MCF 10A (cell line): ENCODE results near the gene CNTNAP2. TPM values are rescaled to one million over a fixed set of nuclear protein-coding genes. Genes with fewer than 3 reads are reported as not detected.

ENCODE experiments used
- BruUV-seq: library from RNA; stranded (reverse); fragments of 400-500 nt; replicated peaks from 2 replicates; lab custom pipeline; 2021; lab: Mats Ljungman, UMichigan
- CTCF ChIA-PET: fragments of 300-600 bp; sonication (Branson Sonifier 250); formaldehyde crosslinking; extraction: SDS; loops from one replicate; lab custom pipeline; 2021; ENCODE audit warnings: antibody characterized with exemption, inconsistent platforms; lab: Yijun Ruan, JAX
- POLR2A ChIA-PET: fragments of 300-600, 350-650 bp; sonication (Branson Sonifier 250); formaldehyde crosslinking; extraction: SDS; loops from one replicate; lab custom pipeline; 2020; ENCODE audit warnings: antibody characterized with exemption, inconsistent platforms; lab: Yijun Ruan, JAX
- DNase-seq: peaks from one replicate; pipeline ENCODE4 v3.0.0-alpha.2; 2018; ENCODE audit not compliant: unreplicated experiment
- H3K27ac Mint-ChIP-seq: one replicate; pipeline ENCODE4 v1.8.0; 2022; ENCODE audit warnings: mild to moderate bottlenecking, low read depth, mixed read lengths; ENCODE audit not compliant: unreplicated experiment
- H3K27me3 Mint-ChIP-seq: one replicate; pipeline ENCODE4 v1.8.0; 2022; ENCODE audit warnings: mixed read lengths; ENCODE audit not compliant: insufficient read depth, unreplicated experiment
- H3K36me3 Mint-ChIP-seq: one replicate; pipeline ENCODE4 v1.8.0; 2022; ENCODE audit warnings: mild to moderate bottlenecking, moderate library complexity, mixed read lengths; ENCODE audit not compliant: insufficient read depth, unreplicated experiment
- H3K4me1 Mint-ChIP-seq: one replicate; pipeline ENCODE4 v1.8.0; 2022; ENCODE audit warnings: mixed read lengths; ENCODE audit not compliant: insufficient read depth, unreplicated experiment
- H3K4me3 Mint-ChIP-seq: one replicate; pipeline ENCODE4 v1.8.0; 2022; ENCODE audit warnings: mild to moderate bottlenecking, moderate library complexity, mixed read lengths; ENCODE audit not compliant: unreplicated experiment
- H3K9me3 Mint-ChIP-seq: one replicate; pipeline ENCODE4 v1.8.0; 2022; ENCODE audit warnings: mixed read lengths; ENCODE audit not compliant: unreplicated experiment
- intact Hi-C: fragments of 100-400 bp; cut with micrococcal nuclease; formaldehyde crosslinking; loops from 2 replicates; pipeline ENCODE4 v1.14.1; 2022
- total RNA-seq: library from RNA; stranded (reverse); gene quantifications from 2 replicates; pipeline ENCODE4 v1.2.3, GENCODE V29; 2022
- TF ChIP-seq, protein P1 (sequence below): fragments of 200-600 bp; IDR thresholded peaks from one replicate; pipeline ENCODE4 v1.8.0; 2022; ENCODE audit warnings: antibody characterized with exemption, mild to moderate bottlenecking; ENCODE audit not compliant: unreplicated experiment

CNTNAP2 gene
- total RNA-seq, 1 experiment from 2014 or later: 1.1 TPM

DNA sequence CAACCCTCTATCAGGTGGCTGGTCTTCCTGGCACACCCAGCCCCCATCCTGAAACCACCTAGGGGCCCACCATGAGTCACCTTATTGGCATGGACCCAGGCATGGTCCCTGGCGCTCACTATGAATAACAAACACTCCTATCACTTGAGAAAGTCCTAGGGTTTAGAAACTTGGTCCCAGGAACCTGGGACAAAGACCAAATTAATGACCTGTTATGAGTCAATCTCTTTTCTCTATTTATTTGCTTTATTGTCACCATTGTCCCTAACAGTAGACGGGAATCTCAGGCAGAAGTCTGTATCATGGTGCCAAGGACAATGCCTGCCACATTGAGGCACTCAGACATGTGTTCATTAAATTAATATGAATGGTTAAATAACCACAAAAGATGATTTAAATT, 1874.3 kb downstream of the CNTNAP2 start:
- POLR2A ChIA-PET: no interaction called here
- intact Hi-C loops: no loop called here
- Mint-ChIP-seq H3K27ac (no peak overlapping the region), H3K4me1 (no peaks in the 10 kb centered on the region), H3K27me3 (no peaks in the 10 kb centered on the region), H3K9me3 (no peaks in the 10 kb centered on the region), H3K4me3 (no peak overlapping the region), H3K36me3 (no peaks in the 10 kb centered on the region)
- CTCF ChIA-PET: no interaction called here
- TF ChIP-seq, protein P1, sequence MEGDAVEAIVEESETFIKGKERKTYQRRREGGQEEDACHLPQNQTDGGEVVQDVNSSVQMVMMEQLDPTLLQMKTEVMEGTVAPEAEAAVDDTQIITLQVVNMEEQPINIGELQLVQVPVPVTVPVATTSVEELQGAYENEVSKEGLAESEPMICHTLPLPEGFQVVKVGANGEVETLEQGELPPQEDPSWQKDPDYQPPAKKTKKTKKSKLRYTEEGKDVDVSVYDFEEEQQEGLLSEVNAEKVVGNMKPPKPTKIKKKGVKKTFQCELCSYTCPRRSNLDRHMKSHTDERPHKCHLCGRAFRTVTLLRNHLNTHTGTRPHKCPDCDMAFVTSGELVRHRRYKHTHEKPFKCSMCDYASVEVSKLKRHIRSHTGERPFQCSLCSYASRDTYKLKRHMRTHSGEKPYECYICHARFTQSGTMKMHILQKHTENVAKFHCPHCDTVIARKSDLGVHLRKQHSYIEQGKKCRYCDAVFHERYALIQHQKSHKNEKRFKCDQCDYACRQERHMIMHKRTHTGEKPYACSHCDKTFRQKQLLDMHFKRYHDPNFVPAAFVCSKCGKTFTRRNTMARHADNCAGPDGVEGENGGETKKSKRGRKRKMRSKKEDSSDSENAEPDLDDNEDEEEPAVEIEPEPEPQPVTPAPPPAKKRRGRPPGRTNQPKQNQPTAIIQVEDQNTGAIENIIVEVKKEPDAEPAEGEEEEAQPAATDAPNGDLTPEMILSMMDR: no peak
- DNase-seq: no peak
- BruUV-seq: no TSS peak

- POLR2A ChIA-PET: no interaction called here
- intact Hi-C loops: no loop called here
- CTCF ChIA-PET: interaction anchor here (0.6 kb wide), 1 partner anchor 747 kb away, joined by 3 read pairs; no protein-coding TSS in a partner anchor
- Mint-ChIP-seq H3K27ac (no peak overlapping the region), H3K4me3 (no peak overlapping the region), H3K4me1 (no peaks in the 10 kb centered on the region), H3K36me3 (no peaks in the 10 kb centered on the region), H3K27me3 (no peaks in the 10 kb centered on the region), H3K9me3 (no peaks in the 10 kb centered on the region)
- no peak for DNase-seq
- TF ChIP-seq, protein P1: no peak
- no TSS peak for BruUV-seq
These were observed 1876.1 kb downstream of the CNTNAP2 start for GRCh38 chr7:147992698-147993097.

GRCh38 chr7:147997636-147998035, 1881.0 kb downstream of the CNTNAP2 start:
- ChIA-PET POLR2A (no interaction called here), CTCF (no interaction called here)
- TF ChIP-seq, protein P1: no peak
- H3K4me1 Mint-ChIP-seq: no peaks in the 10 kb centered on the region
- H3K9me3 Mint-ChIP-seq: no peaks in the 10 kb centered on the region
- peaks cover 2% of the 10 kb centered on the region for H3K27me3 Mint-ChIP-seq
- no peak overlapping the region for H3K27ac Mint-ChIP-seq
- no TSS peak for BruUV-seq
- H3K36me3 Mint-ChIP-seq: no peaks in the 10 kb centered on the region
- intact Hi-C loops: no loop called here
- DNase-seq: no peak
- no peak overlapping the region for H3K4me3 Mint-ChIP-seq

DNA sequence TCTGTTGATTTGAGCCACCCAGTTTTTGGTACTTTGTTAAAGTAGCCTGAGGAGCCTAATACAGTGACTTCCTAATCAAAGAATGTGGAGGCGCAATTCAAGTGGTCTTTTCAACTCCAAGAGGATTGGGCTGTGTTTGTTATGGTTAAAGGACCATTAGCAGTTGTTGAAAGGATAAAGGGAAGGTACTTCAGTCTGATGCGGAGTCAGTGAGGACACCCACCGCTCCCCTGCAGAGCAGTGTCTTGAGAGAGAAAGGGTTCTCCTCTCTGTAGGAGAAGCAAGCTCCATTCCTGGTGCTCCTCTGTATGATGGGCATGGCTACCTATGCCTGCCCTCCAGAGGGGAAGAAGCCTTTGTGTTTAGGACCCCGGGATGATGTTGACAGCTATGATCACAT, 1883.4 kb downstream of the CNTNAP2 start:
- no peak for DNase-seq
- intact Hi-C loops: no loop called here
- Mint-ChIP-seq H3K4me3 (no peak overlapping the region), H3K4me1 (no peaks in the 10 kb centered on the region), H3K9me3 (no peaks in the 10 kb centered on the region), H3K36me3 (no peaks in the 10 kb centered on the region), H3K27me3 (peaks cover 15% of the 10 kb centered on the region), H3K27ac (no peak overlapping the region)
- ChIA-PET POLR2A (no interaction called here), CTCF (interaction anchor here (1.0 kb wide), 1 partner anchor 242 kb away, joined by 3 read pairs; no protein-coding TSS in a partner anchor)
- TF ChIP-seq, protein P1: no peak
- no TSS peak for BruUV-seq
